Ishikawa (cell line): ENCODE results near the gene SLC17A5.

Experiments used
- CEBPB ChIP-seq: IDR thresholded peaks from 2 replicates; pipeline ENCODE4 v1.6.1; 2012
- CREB1 ChIP-seq: IDR thresholded peaks from 2 replicates; pipeline ENCODE4 v1.6.1; 2012; ENCODE audit warnings: low read depth
- EGR1 ChIP-seq: IDR thresholded peaks from 2 replicates; pipeline ENCODE4 v1.6.1; 2012
- EP300 ChIP-seq: IDR thresholded peaks from 2 replicates; pipeline ENCODE4 v1.6.1; 2012; ENCODE audit warnings: borderline replicate concordance
- FOXM1 ChIP-seq: IDR thresholded peaks from 2 replicates; pipeline ENCODE4 v1.6.1; 2012; ENCODE audit warnings: low read depth, borderline replicate concordance
- MAX ChIP-seq: IDR thresholded peaks from 2 replicates; pipeline ENCODE4 v1.6.1; 2012
- NFIC ChIP-seq: IDR thresholded peaks from 2 replicates; pipeline ENCODE4 v1.6.1; 2012
- RAD21 ChIP-seq: IDR thresholded peaks from 2 replicates; pipeline ENCODE4 v1.6.1; 2012; ENCODE audit warnings: low read depth
- REST ChIP-seq: IDR thresholded peaks from 2 replicates; pipeline ENCODE4 v1.6.1; 2012; ENCODE audit warnings: low read depth, mild to moderate bottlenecking
- TAF1 ChIP-seq: IDR thresholded peaks from 2 replicates; pipeline ENCODE4 v1.6.1; 2012; ENCODE audit warnings: low read depth, mild to moderate bottlenecking
- TCF12 ChIP-seq: IDR thresholded peaks from 2 replicates; pipeline ENCODE4 v1.6.1; 2012; ENCODE audit warnings: low read depth
- TEAD4 ChIP-seq: IDR thresholded peaks from 2 replicates; pipeline ENCODE4 v1.6.1; 2012
- YY1 ChIP-seq: IDR thresholded peaks from 2 replicates; pipeline ENCODE4 v1.6.1; 2012; ENCODE audit warnings: low read depth
- ZBTB7A ChIP-seq: IDR thresholded peaks from 2 replicates; pipeline ENCODE4 v1.6.1; 2012; ENCODE audit warnings: low read depth
- TF ChIP-seq, protein P1 (sequence below): IDR thresholded peaks from 2 replicates; pipeline ENCODE4 v1.6.1; 2012

SLC17A5 gene

GRCh38 chr6:73637404-73637803 lies 16.4 kb downstream of the SLC17A5 start:
- no peak for TF ChIP-seq EP300
- TF ChIP-seq YY1, result no peak
- no peak for TF ChIP-seq CREB1
- TF ChIP-seq CEBPB, result no peak
- no peak for TF ChIP-seq EGR1
- TF ChIP-seq MAX, result no peak
- TF ChIP-seq REST, result no peak
- TF ChIP-seq RAD21, result no peak
- no peak for TF ChIP-seq FOXM1
- no peak for TF ChIP-seq ZBTB7A
- no peak for TF ChIP-seq TCF12
- TF ChIP-seq TAF1, result no peak
- TF ChIP-seq, protein P1, sequence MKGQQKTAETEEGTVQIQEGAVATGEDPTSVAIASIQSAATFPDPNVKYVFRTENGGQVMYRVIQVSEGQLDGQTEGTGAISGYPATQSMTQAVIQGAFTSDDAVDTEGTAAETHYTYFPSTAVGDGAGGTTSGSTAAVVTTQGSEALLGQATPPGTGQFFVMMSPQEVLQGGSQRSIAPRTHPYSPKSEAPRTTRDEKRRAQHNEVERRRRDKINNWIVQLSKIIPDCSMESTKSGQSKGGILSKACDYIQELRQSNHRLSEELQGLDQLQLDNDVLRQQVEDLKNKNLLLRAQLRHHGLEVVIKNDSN, result no peak
- TF ChIP-seq TEAD4, result no peak
- TF ChIP-seq NFIC, result no peak

DNA sequence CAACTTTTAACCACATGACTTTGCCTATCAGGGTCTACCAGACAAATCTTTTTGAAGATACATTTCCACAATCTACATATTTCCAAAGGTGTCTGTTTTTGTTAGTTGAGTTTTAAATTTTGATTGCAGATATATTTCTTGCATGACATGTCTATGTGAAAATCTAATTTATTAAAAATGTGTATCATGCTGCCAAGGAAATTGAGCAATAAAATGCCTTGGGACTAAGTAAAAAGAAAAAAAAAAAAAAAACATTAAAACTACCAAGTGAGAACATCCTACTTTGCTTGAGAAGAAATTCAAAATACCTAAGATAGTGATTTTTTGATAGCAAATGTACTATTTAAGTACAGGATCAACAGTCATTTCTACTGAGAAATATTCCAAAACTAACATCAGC lies 17.7 kb downstream of the SLC17A5 start:
- TF ChIP-seq EP300 (no peak), ZBTB7A (no peak), MAX (no peak), REST (no peak), YY1 (no peak), CEBPB (no peak), TCF12 (no peak), FOXM1 (no peak), NFIC (no peak), TAF1 (no peak)

GRCh38 chr6:73632346-73632745 lies 21.4 kb downstream of the SLC17A5 start:
- no peak for TF ChIP-seq CEBPB
- no peak for TF ChIP-seq EGR1
- TF ChIP-seq RAD21, result no peak
- no peak for TF ChIP-seq ZBTB7A
- no peak for TF ChIP-seq TEAD4
- TF ChIP-seq REST, result no peak
- TF ChIP-seq EP300, result no peak
- TF ChIP-seq MAX, result no peak
- no peak for TF ChIP-seq NFIC
- TF ChIP-seq FOXM1, result no peak
- TF ChIP-seq, protein P1, result no peak
- TF ChIP-seq TAF1, result no peak
- TF ChIP-seq YY1, result no peak
- no peak for TF ChIP-seq CREB1
- no peak for TF ChIP-seq TCF12

- no peak for TF ChIP-seq NFIC
- TF ChIP-seq MAX, result no peak
- no peak for TF ChIP-seq TAF1
- no peak for TF ChIP-seq REST
- TF ChIP-seq FOXM1, result no peak
- TF ChIP-seq YY1, result no peak
- TF ChIP-seq TEAD4, result no peak
- TF ChIP-seq RAD21, result no peak
- TF ChIP-seq ZBTB7A, result no peak
Measured at GRCh38 chr6:73631849-73632248, 21.9 kb downstream of the SLC17A5 start.
